ENCODE measurements around the gene UPF2. TPM values are rescaled to one million over a fixed set of nuclear protein-coding genes. Genes with fewer than 3 reads are reported as not detected.

UPF2 gene
- polyA plus RNA-seq, 4 donors, result 11.3 to 44.6 (median 29.7) TPM

- H3K4me3 ChIP-seq (ENCODE audit: low read depth in 1 of 3, low read length in 3 of 3), result no peak overlapping the region
- H3K36me3 ChIP-seq (ENCODE audit: control insufficient read depth in 3 of 3, insufficient read depth in 2 of 3, low read depth in 1 of 3, low read length in 3 of 3), result no peaks in the 10 kb centered on the region
- no peaks in the 10 kb centered on the region for H3K27me3 ChIP-seq (ENCODE audit: control insufficient read depth in 3 of 3, insufficient read depth in 3 of 3, low read length in 3 of 3)
- DNase-seq, result no peak
- no peaks in the 10 kb centered on the region for H3K9me3 ChIP-seq (ENCODE audit: control insufficient read depth in 2 of 2, insufficient read depth in 1 of 2, low read depth in 1 of 2, low read length in 1 of 2)
- 67 to 84% (median 77%) methylated on average over 6 of the region's 6 CpGs for WGBS, 3 donors
- H3K27ac ChIP-seq (ENCODE audit: low read depth in 1 of 3, low read length in 2 of 3), result no peak overlapping the region
- peaks cover 0 to 9% (median 0%) of the 10 kb centered on the region in 3 donors for H3K4me1 ChIP-seq (ENCODE audit: control insufficient read depth in 3 of 3, insufficient read depth in 2 of 3, low read depth in 1 of 3, low read length in 2 of 3)
- no peak for FAIRE-seq
Observed at GRCh38 chr10:11886138-11886474, 156.5 kb downstream of the UPF2 start.

- FAIRE-seq (no peak), DNase-seq (no peak)
- Histone ChIP-seq H3K27ac (ENCODE audit: low read depth in 1 of 3, low read length in 2 of 3) (no peak overlapping the region), H3K27me3 (ENCODE audit: control insufficient read depth in 3 of 3, insufficient read depth in 3 of 3, low read length in 3 of 3) (no peaks in the 10 kb centered on the region), H3K36me3 (ENCODE audit: control insufficient read depth in 3 of 3, insufficient read depth in 2 of 3, low read depth in 1 of 3, low read length in 3 of 3) (no peaks in the 10 kb centered on the region), H3K4me3 (ENCODE audit: low read depth in 1 of 3, low read length in 3 of 3) (no peak overlapping the region), H3K4me1 (ENCODE audit: control insufficient read depth in 3 of 3, insufficient read depth in 2 of 3, low read depth in 1 of 3, low read length in 2 of 3) (peaks cover 0 to 9% (median 0%) of the 10 kb centered on the region in 3 donors), H3K9me3 (ENCODE audit: control insufficient read depth in 2 of 2, insufficient read depth in 1 of 2, low read depth in 1 of 2, low read length in 1 of 2) (no peaks in the 10 kb centered on the region)
- 76 to 84% (median 81%) methylated on average over 13 of the region's 13 CpGs for WGBS, 3 donors
Observed at GRCh38 chr10:11885437-11886137, 157.0 kb downstream of the UPF2 start.

- Histone ChIP-seq H3K4me1 (ENCODE audit: control insufficient read depth in 3 of 3, insufficient read depth in 2 of 3, low read depth in 1 of 3, low read length in 2 of 3) (peaks cover 0 to 9% (median 0%) of the 10 kb centered on the region in 3 donors), H3K36me3 (ENCODE audit: control insufficient read depth in 3 of 3, insufficient read depth in 2 of 3, low read depth in 1 of 3, low read length in 3 of 3) (no peaks in the 10 kb centered on the region), H3K4me3 (ENCODE audit: low read depth in 1 of 3, low read length in 3 of 3) (no peak overlapping the region), H3K27me3 (ENCODE audit: control insufficient read depth in 3 of 3, insufficient read depth in 3 of 3, low read length in 3 of 3) (no peaks in the 10 kb centered on the region), H3K27ac (ENCODE audit: low read depth in 1 of 3, low read length in 2 of 3) (no peak overlapping the region), H3K9me3 (ENCODE audit: control insufficient read depth in 2 of 2, insufficient read depth in 1 of 2, low read depth in 1 of 2, low read length in 1 of 2) (no peaks in the 10 kb centered on the region)
- WGBS, 3 donors, result 79 to 91% (median 80%) methylated on average over 6 to 7 of the region's 7 CpGs
- DNase-seq (no peak), FAIRE-seq (no peak)
Observed at GRCh38 chr10:11884706-11885423, 157.7 kb downstream of the UPF2 start.

- no peak overlapping the region for H3K4me3 ChIP-seq (ENCODE audit: low read depth in 1 of 3, low read length in 3 of 3)
- H3K9me3 ChIP-seq (ENCODE audit: control insufficient read depth in 2 of 2, insufficient read depth in 1 of 2, low read depth in 1 of 2, low read length in 1 of 2), result no peaks in the 10 kb centered on the region
- DNase-seq (no peak), FAIRE-seq (no peak)
- H3K27me3 ChIP-seq (ENCODE audit: control insufficient read depth in 3 of 3, insufficient read depth in 3 of 3, low read length in 3 of 3), result no peaks in the 10 kb centered on the region
- H3K4me1 ChIP-seq (ENCODE audit: control insufficient read depth in 3 of 3, insufficient read depth in 2 of 3, low read depth in 1 of 3, low read length in 2 of 3), result peaks cover 0 to 21% (median 0%) of the 10 kb centered on the region in 3 donors
- peak overlapping the region in 1 of 3 donors; percentile 69 for H3K27ac ChIP-seq (ENCODE audit: low read depth in 1 of 3, low read length in 2 of 3)
- no peaks in the 10 kb centered on the region for H3K36me3 ChIP-seq (ENCODE audit: control insufficient read depth in 3 of 3, insufficient read depth in 2 of 3, low read depth in 1 of 3, low read length in 3 of 3)
- 81 to 87% (median 86%) methylated on average over 14 of the region's 14 CpGs for WGBS, 3 donors
Observed at GRCh38 chr10:11882646-11883375, 159.8 kb downstream of the UPF2 start.

GRCh38 chr10:11881477-11882417 lies 160.9 kb downstream of the UPF2 start:
- peaks cover 0 to 31% (median 0%) of the 10 kb centered on the region in 3 donors for H3K4me1 ChIP-seq (ENCODE audit: control insufficient read depth in 3 of 3, insufficient read depth in 2 of 3, low read depth in 1 of 3, low read length in 2 of 3)
- no peaks in the 10 kb centered on the region for H3K36me3 ChIP-seq (ENCODE audit: control insufficient read depth in 3 of 3, insufficient read depth in 2 of 3, low read depth in 1 of 3, low read length in 3 of 3)
- DNase-seq (peak; percentile 35 to 71), FAIRE-seq (no peak)
- no peak overlapping the region for H3K4me3 ChIP-seq (ENCODE audit: low read depth in 1 of 3, low read length in 3 of 3)
- H3K27me3 ChIP-seq (ENCODE audit: control insufficient read depth in 3 of 3, insufficient read depth in 3 of 3, low read length in 3 of 3), result no peaks in the 10 kb centered on the region
- peak overlapping the region in 1 of 3 donors; percentile 69 for H3K27ac ChIP-seq (ENCODE audit: low read depth in 1 of 3, low read length in 2 of 3)
- 87 to 91% (median 91%) methylated on average over 21 of the region's 21 CpGs for WGBS, 3 donors
- H3K9me3 ChIP-seq (ENCODE audit: control insufficient read depth in 2 of 2, insufficient read depth in 1 of 2, low read depth in 1 of 2, low read length in 1 of 2), result no peaks in the 10 kb centered on the region

- DNase-seq, result no peak
- no peak overlapping the region for H3K27ac ChIP-seq (ENCODE audit: low read depth in 1 of 3, low read length in 2 of 3)
- H3K9me3 ChIP-seq (ENCODE audit: control insufficient read depth in 2 of 2, insufficient read depth in 1 of 2, low read depth in 1 of 2, low read length in 1 of 2), result no peaks in the 10 kb centered on the region
- 88% methylated on average over 11 of the region's 11 CpGs for WGBS, 3 donors
- FAIRE-seq, result no peak
- no peaks in the 10 kb centered on the region for H3K36me3 ChIP-seq (ENCODE audit: control insufficient read depth in 3 of 3, insufficient read depth in 2 of 3, low read depth in 1 of 3, low read length in 3 of 3)
- H3K4me3 ChIP-seq (ENCODE audit: low read depth in 1 of 3, low read length in 3 of 3), result no peak overlapping the region
- H3K4me1 ChIP-seq (ENCODE audit: control insufficient read depth in 3 of 3, insufficient read depth in 2 of 3, low read depth in 1 of 3, low read length in 2 of 3), result peaks cover 0 to 38% (median under 1%) of the 10 kb centered on the region in 3 donors
- no peaks in the 10 kb centered on the region for H3K27me3 ChIP-seq (ENCODE audit: control insufficient read depth in 3 of 3, insufficient read depth in 3 of 3, low read length in 3 of 3)
Observed at GRCh38 chr10:11881030-11881476, 161.6 kb downstream of the UPF2 start.

- H3K27ac ChIP-seq (ENCODE audit: low read depth in 1 of 3, low read length in 2 of 3), result no peak overlapping the region
Observed at GRCh38 chr10:11880151-11881029, 162.2 kb downstream of the UPF2 start.

More at GRCh38 chr10:11880151-11881029, 162.2 kb downstream of the UPF2 start:
- DNase-seq (no peak), FAIRE-seq (no peak)
- Histone ChIP-seq H3K9me3 (ENCODE audit: control insufficient read depth in 2 of 2, insufficient read depth in 1 of 2, low read depth in 1 of 2, low read length in 1 of 2) (no peaks in the 10 kb centered on the region), H3K4me3 (ENCODE audit: low read depth in 1 of 3, low read length in 3 of 3) (no peak overlapping the region), H3K4me1 (ENCODE audit: control insufficient read depth in 3 of 3, insufficient read depth in 2 of 3, low read depth in 1 of 3, low read length in 2 of 3) (peaks cover under 1 to 45% (median 6%) of the 10 kb centered on the region in 3 donors), H3K27me3 (ENCODE audit: control insufficient read depth in 3 of 3, insufficient read depth in 3 of 3, low read length in 3 of 3) (no peaks in the 10 kb centered on the region), H3K36me3 (ENCODE audit: control insufficient read depth in 3 of 3, insufficient read depth in 2 of 3, low read depth in 1 of 3, low read length in 3 of 3) (no peaks in the 10 kb centered on the region)
- 84 to 90% (median 86%) methylated on average over 24 to 32 of the region's 32 CpGs for WGBS, 3 donors

Measured in small intestine (tissue), 7 donors.